22Rv1 (cell line): Measurements from ENCODE around the gene BSND.

ENCODE experiments used
- H3K27ac ChIP-seq: fragments of 450-650 bp; 2 replicates; pipeline ENCODE4 v1.5.1; 2017
- ZFX ChIP-seq: fragments of 450-650 bp; IDR thresholded peaks from 2 replicates; pipeline ENCODE4 v1.6.1; 2017; ENCODE audit warnings: antibody characterized with exemption, borderline replicate concordance
- TF ChIP-seq, protein P1 (sequence below): fragments of 450-650 bp; IDR thresholded peaks from 2 replicates; pipeline ENCODE4 v1.5.1; 2017; ENCODE audit warnings: mild to moderate bottlenecking

Gene BSND

DNA sequence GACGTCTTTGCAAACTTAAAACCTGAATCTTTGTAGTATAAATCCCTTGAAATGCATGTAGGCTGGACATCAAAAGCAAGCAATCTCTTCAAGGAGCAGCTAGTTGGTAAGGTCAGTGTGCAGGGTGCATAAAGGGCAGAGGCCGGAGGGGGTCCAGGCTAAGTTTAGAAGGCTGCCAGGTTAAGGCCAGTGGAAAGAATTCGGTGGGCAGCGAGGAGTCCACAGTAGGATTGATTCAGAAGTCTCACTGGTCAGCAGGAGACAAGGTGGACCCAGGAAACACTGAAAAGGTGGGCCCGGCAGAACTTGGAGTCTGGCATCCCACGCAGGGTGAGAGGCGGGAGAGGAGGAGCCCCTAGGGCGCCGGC lies 40.2 kb downstream of the BSND start:
- H3K27ac ChIP-seq: no peak overlapping the region
- no peak for TF ChIP-seq ZFX
- TF ChIP-seq, protein P1, sequence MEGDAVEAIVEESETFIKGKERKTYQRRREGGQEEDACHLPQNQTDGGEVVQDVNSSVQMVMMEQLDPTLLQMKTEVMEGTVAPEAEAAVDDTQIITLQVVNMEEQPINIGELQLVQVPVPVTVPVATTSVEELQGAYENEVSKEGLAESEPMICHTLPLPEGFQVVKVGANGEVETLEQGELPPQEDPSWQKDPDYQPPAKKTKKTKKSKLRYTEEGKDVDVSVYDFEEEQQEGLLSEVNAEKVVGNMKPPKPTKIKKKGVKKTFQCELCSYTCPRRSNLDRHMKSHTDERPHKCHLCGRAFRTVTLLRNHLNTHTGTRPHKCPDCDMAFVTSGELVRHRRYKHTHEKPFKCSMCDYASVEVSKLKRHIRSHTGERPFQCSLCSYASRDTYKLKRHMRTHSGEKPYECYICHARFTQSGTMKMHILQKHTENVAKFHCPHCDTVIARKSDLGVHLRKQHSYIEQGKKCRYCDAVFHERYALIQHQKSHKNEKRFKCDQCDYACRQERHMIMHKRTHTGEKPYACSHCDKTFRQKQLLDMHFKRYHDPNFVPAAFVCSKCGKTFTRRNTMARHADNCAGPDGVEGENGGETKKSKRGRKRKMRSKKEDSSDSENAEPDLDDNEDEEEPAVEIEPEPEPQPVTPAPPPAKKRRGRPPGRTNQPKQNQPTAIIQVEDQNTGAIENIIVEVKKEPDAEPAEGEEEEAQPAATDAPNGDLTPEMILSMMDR: no peak

DNA sequence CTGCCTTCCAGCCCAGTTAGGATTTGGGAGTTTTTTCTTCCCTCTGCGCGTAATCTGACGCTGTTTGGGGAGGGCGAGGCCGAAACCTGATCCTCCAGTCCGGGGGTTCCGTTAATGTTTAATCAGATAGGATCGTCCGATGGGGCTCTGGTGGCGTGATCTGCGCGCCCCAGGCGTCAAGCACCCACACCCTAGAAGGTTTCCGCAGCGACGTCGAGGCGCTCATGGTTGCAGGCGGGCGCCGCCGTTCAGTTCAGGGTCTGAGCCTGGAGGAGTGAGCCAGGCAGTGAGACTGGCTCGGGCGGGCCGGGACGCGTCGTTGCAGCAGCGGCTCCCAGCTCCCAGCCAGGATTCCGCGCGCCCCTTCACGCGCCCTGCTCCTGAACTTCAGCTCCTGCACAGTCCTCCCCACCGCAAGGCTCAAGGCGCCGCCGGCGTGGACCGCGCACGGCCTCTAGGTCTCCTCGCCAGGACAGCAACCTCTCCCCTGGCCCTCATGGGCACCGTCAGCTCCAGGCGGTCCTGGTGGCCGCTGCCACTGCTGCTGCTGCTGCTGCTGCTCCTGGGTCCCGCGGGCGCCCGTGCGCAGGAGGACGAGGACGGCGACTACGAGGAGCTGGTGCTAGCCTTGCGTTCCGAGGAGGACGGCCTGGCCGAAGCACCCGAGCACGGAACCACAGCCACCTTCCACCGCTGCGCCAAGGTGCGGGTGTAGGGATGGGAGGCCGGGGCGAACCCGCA lies 40.8 kb downstream of the BSND start, which contains the start of gene PCSK9:
PCSK9 (plus strand) TSS at position 207 of the 741 bp plus-strand sequence; CDS start at position 497, 290 bp downstream.
- TF ChIP-seq, protein P1: no peak
- no peak for TF ChIP-seq ZFX

DNA sequence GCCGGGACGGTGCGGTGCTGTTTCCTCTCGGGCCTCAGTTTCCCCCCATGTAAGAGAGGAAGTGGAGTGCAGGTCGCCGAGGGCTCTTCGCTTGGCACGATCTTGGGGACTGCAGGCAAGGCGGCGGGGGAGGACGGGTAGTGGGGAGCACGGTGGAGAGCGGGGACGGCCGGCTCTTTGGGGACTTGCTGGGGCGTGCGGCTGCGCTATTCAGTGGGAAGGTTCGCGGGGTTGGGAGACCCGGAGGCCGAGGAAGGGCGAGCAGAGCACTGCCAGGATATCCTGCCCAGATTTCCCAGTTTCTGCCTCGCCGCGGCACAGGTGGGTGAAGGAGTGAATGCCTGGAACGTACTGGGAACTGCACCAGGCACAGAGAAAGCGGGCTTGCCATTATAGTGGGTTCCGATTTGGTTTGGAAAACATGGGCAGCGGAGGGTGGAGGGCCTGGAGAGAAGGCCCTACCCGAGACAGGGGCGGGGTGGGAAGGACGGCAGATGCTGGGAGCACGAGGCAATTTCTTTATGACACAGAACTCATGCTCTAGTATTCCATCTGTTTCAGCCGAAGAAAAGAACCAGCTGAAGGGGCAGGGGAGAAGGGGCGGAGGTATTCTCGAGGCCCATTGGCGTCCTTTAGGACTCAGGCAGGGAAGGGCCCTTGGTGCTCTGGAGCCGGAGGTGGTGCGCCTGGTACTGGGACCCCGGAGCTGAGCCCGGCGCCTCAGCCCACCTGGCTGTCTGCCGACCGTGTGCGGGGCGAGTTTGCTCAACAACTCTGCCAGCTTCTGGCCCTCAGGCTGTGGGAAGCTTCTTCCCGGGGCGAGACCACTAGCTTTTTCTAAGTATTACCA lies 41.6 kb downstream of the BSND start:
- H3K27ac ChIP-seq: no peak overlapping the region
- TF ChIP-seq, protein P1: no peak

More for the DNA sequence above, 40.8 kb downstream of the BSND start, which contains the start of gene PCSK9:
- no peak within 1 kb of the TSS for H3K27ac ChIP-seq

DNA sequence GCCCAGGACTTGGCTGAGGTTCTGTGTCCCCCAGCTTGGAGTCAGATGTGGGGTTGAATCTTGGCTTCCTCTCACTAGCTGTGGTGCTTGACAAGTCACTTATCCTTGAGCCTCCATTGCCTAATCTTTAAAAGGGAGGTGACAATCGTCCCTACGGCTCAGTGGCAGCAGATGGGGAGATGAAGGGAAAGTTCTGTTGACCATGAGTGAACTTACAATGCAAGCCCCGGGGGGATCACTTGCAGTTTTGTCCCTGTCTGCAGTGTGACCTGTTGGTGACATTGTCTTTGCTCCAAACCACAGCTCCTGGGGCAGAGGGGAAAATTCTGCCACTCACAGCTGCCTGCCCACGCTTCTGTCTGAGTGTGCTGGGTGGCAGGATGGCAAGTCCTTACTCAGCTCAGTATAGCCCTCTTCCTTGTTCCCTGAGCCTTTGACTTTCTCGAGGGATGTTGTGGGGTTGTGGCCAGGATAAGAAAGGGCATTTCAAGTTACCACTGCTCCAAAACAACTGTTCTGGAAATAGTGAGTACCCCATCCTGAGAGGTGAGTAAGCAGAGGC lies 42.3 kb downstream of the BSND start:
- TF ChIP-seq, protein P1: no peak
- no peak for TF ChIP-seq ZFX
- no peak overlapping the region for H3K27ac ChIP-seq

DNA sequence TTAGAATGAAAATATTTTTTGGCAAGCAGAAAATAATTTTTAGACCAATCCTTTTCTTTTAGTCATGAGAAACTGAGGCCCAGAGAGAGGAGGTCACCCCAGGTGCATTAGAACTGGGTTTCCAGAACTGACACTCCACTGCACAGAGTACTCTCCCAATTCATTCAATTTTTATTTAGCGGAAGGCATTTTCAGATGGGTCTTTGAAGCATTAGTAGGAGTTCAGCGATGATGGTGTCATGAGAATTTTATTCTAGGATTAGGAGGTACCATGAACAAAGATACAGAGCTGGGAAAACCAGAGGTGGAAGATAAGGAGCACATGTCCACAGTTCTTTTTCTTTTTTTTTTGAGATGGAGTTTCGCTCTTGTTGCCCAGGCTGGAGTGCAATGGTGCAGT lies 42.9 kb downstream of the BSND start:
- no peak for TF ChIP-seq ZFX
- TF ChIP-seq, protein P1: no peak
- no peak overlapping the region for H3K27ac ChIP-seq

GRCh38 chr1:55043011-55043410 lies 44.3 kb downstream of the BSND start:
- H3K27ac ChIP-seq: no peak overlapping the region
- TF ChIP-seq ZFX: no peak
- TF ChIP-seq, protein P1: no peak
